ENCODE measurements around the gene TTC7B.
A peak's percentile ranks its signal among the peaks of the same experiment; 100 is the strongest.

TTC7B gene

DNA sequence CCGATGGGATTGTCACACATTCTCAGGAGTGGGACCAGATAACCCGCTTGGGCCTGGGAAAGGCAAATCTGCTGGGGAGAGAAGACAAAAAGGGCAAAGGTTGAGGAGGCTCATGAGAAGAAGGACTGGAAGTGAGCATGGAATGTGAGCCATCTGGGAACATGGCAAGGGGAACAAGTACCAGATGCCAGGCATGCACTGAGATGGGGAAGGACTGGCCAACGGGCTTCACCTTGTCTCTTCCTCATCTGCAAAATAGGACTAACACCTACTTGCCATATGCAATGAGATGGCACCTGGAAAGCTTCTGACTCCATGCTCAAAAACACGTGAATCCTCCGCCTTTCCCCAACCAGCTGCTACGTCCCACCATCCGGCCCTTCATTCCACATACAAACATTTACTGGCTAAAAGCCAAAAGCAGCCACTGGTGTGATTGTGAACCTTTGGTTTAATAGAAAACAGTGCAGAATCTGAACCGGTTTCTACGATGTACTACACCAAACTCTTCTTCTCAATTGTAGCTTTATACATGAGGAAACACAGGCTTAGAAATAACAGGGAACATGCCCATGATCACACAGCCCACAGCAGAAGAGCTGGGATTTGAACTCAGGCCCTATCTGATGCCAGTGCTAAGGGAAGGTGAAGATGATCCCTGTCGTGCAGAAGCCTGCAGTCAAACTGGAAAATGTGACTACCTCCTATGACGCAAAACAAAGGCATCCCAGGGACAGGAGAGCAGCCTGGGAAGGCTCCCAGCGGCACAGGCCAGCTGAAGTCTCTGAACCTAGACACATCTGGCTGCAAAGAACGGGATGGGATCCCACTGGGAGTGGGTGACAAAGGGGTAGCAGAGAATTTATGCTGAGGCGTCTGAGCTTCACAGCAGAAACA lies 112.1 kb downstream of the TTC7B start:
- DNase-seq (ENCODE audit: low read depth in 1 of 2, low spot score in 1 of 2) = no peak
- Histone ChIP-seq H3K4me3 (replicated peaks; ENCODE audit: insufficient read depth, low read length) (no peak overlapping the region), H3K27me3 (ENCODE audit: insufficient read depth, poor library complexity, severe bottlenecking) (peaks cover 2% of the 10 kb centered on the region), H3K27ac (replicated peaks) (no peak overlapping the region)
- TF ChIP-seq, protein P1, sequence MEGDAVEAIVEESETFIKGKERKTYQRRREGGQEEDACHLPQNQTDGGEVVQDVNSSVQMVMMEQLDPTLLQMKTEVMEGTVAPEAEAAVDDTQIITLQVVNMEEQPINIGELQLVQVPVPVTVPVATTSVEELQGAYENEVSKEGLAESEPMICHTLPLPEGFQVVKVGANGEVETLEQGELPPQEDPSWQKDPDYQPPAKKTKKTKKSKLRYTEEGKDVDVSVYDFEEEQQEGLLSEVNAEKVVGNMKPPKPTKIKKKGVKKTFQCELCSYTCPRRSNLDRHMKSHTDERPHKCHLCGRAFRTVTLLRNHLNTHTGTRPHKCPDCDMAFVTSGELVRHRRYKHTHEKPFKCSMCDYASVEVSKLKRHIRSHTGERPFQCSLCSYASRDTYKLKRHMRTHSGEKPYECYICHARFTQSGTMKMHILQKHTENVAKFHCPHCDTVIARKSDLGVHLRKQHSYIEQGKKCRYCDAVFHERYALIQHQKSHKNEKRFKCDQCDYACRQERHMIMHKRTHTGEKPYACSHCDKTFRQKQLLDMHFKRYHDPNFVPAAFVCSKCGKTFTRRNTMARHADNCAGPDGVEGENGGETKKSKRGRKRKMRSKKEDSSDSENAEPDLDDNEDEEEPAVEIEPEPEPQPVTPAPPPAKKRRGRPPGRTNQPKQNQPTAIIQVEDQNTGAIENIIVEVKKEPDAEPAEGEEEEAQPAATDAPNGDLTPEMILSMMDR (IDR thresholded peaks at IDR 0.05; ENCODE audit: insufficient read depth, low read length) = no peak
- TF ChIP-seq POLR2AphosphoS5 (IDR thresholded peaks at IDR 0.05; ENCODE audit: low read depth) = no peak
- no peak for TF ChIP-seq GABPA (IDR thresholded peaks at IDR 0.05; ENCODE audit: low read depth)
- TF ChIP-seq, protein P2, sequence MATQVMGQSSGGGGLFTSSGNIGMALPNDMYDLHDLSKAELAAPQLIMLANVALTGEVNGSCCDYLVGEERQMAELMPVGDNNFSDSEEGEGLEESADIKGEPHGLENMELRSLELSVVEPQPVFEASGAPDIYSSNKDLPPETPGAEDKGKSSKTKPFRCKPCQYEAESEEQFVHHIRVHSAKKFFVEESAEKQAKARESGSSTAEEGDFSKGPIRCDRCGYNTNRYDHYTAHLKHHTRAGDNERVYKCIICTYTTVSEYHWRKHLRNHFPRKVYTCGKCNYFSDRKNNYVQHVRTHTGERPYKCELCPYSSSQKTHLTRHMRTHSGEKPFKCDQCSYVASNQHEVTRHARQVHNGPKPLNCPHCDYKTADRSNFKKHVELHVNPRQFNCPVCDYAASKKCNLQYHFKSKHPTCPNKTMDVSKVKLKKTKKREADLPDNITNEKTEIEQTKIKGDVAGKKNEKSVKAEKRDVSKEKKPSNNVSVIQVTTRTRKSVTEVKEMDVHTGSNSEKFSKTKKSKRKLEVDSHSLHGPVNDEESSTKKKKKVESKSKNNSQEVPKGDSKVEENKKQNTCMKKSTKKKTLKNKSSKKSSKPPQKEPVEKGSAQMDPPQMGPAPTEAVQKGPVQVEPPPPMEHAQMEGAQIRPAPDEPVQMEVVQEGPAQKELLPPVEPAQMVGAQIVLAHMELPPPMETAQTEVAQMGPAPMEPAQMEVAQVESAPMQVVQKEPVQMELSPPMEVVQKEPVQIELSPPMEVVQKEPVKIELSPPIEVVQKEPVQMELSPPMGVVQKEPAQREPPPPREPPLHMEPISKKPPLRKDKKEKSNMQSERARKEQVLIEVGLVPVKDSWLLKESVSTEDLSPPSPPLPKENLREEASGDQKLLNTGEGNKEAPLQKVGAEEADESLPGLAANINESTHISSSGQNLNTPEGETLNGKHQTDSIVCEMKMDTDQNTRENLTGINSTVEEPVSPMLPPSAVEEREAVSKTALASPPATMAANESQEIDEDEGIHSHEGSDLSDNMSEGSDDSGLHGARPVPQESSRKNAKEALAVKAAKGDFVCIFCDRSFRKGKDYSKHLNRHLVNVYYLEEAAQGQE (IDR thresholded peaks at IDR 0.05; ENCODE audit: insufficient replicate concordance, low read depth) = no peak
- TF ChIP-seq SPI1 (IDR thresholded peaks at IDR 0.05; ENCODE audit: borderline replicate concordance, low read depth) = no peak

DNA sequence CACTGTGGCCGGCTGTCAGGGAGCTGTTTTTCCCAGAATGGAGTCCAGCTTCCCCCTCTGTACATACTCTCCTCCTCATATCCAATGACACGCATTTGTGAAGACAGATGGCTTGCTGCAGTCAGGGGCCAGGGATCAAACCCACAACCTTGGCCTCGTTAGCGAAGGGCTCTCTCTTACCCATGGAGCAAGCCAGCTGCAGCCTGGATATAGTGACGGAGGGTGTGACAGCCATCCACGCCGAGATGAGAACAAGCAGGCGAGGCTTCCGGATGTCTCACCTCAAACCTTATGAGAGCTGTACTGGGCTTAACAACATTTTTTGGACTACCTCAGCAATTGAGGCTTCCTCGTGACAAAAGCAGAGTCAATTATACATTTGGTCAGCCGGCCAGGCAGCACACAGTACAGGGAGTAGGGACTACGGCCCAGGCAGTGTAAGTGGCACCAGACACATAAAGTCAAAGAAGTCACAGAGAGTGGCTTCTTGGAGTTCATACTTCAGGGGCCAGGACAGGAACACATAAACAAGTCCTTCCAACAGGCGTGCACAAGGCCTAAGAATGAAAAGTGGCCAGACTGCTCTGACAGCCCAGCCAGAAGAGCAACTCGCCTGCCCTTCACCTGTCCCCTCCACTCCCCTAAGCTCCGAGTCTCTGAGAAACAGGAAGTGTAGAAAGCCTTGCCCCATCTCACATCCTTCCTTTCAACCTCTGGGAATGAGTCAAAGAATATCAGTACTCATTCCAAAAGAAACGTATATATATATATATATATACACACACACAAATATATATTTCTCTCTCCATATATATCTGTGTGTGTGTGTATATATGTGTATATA lies 115.1 kb downstream of the TTC7B start:
- Histone ChIP-seq H3K4me3 (replicated peaks; ENCODE audit: insufficient read depth, low read length) (no peak overlapping the region), H3K27me3 (ENCODE audit: insufficient read depth, poor library complexity, severe bottlenecking) (no peaks in the 10 kb centered on the region), H3K27ac (replicated peaks) (no peak overlapping the region)
- TF ChIP-seq SPI1 (IDR thresholded peaks at IDR 0.05; ENCODE audit: borderline replicate concordance, low read depth) (peak; percentile 83), GABPA (IDR thresholded peaks at IDR 0.05; ENCODE audit: low read depth) (no peak)
- peak in 1 of 2 experiments; percentile 45 for DNase-seq (ENCODE audit: low read depth in 1 of 2, low spot score in 1 of 2)

DNA sequence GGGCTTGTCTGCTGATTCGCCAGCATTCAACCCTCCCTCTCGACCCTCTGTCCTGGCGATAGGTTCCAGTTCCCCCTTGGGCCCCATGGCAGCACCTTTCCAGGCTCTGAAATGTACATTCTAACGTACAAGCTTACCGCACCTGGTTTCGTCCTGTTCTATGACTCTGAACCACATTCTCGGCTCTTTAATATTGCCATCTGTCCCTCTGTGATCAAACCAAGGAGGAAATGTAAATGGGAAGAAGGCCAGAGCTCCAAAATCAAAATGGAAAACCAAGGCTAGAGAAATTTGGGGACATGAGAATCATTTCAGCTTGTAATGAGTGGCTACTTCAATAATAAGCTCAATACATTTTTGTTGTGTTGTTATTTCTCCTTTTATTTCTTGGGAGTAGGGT lies 117.2 kb downstream of the TTC7B start:
- H3K27me3 ChIP-seq (ENCODE audit: insufficient read depth, poor library complexity, severe bottlenecking) = no peaks in the 10 kb centered on the region
- no peak for DNase-seq (ENCODE audit: low read depth in 1 of 2, low spot score in 1 of 2)
- no peak for TF ChIP-seq POLR2AphosphoS5 (IDR thresholded peaks at IDR 0.05; ENCODE audit: low read depth)
- TF ChIP-seq GABPA (IDR thresholded peaks at IDR 0.05; ENCODE audit: low read depth) = no peak
- TF ChIP-seq, protein P2 (IDR thresholded peaks at IDR 0.05; ENCODE audit: insufficient replicate concordance, low read depth) = no peak
- TF ChIP-seq, protein P1 (IDR thresholded peaks at IDR 0.05; ENCODE audit: insufficient read depth, low read length) = no peak
- no peak for TF ChIP-seq SPI1 (IDR thresholded peaks at IDR 0.05; ENCODE audit: borderline replicate concordance, low read depth)
- no peak overlapping the region for H3K27ac ChIP-seq (replicated peaks)
- no peak overlapping the region for H3K4me3 ChIP-seq (replicated peaks; ENCODE audit: insufficient read depth, low read length)

DNA sequence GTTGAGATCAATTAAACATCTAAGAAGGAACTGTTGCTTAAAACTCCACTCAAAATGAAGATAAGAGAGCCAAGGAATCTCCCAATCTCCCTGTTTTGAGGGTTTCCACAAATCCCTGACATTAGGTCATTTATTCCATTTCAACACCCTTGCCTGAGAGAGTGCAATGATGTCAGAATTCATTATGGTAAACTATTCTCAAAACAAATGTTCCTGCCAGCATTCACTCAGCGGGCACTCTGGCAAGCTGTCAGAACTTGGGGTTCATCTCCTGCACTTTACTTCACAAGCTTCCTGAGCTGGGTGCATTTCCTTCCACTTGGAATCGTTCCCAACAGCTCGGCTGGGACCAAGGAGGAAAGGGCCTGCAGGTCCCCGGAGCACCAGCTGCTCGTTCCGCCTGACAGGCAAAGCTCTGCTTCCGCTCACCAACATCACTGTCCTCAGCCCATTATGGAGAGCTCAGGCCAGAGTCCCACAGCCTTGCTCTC lies 117.8 kb downstream of the TTC7B start:
- H3K27me3 ChIP-seq (ENCODE audit: insufficient read depth, poor library complexity, severe bottlenecking) = no peaks in the 10 kb centered on the region
- no peak overlapping the region for H3K4me3 ChIP-seq (replicated peaks; ENCODE audit: insufficient read depth, low read length)
- TF ChIP-seq, protein P1 (IDR thresholded peaks at IDR 0.05; ENCODE audit: insufficient read depth, low read length) = no peak
- TF ChIP-seq, protein P2 (IDR thresholded peaks at IDR 0.05; ENCODE audit: insufficient replicate concordance, low read depth) = no peak
- TF ChIP-seq SPI1 (IDR thresholded peaks at IDR 0.05; ENCODE audit: borderline replicate concordance, low read depth) = no peak
- no peak for TF ChIP-seq GABPA (IDR thresholded peaks at IDR 0.05; ENCODE audit: low read depth)
- DNase-seq (ENCODE audit: low read depth in 1 of 2, low spot score in 1 of 2) = no peak
- no peak overlapping the region for H3K27ac ChIP-seq (replicated peaks)

All from HL-60 (cell line).